GM19099 (cell line): ENCODE measurements around the gene CALCOCO1.

Experiments used
- POLR2A ChIP-seq: IDR thresholded peaks from 3 replicates; pipeline ENCODE4 v1.6.1; 2011; ENCODE audit warnings: low read depth; ENCODE audit not compliant: insufficient read length; ENCODE audit errors: extremely low read depth

CALCOCO1 gene

GRCh38 chr12:53756300-53757100 is 29.2 kb upstream of the CALCOCO1 start:
- TF ChIP-seq POLR2A: no peak

GRCh38 chr12:53755893-53756292 is 28.6 kb upstream of the CALCOCO1 start:
- TF ChIP-seq POLR2A: no peak

GRCh38 chr12:53755451-53755891 is 28.2 kb upstream of the CALCOCO1 start:
- no peak for TF ChIP-seq POLR2A

GRCh38 chr12:53754633-53755264 is 27.5 kb upstream of the CALCOCO1 start:
- TF ChIP-seq POLR2A: no peak

GRCh38 chr12:53754188-53754585 is 26.9 kb upstream of the CALCOCO1 start:
- peak; percentile 21 for TF ChIP-seq POLR2A

- no peak for TF ChIP-seq POLR2A
Measured at GRCh38 chr12:53752621-53753020, 25.4 kb upstream of the CALCOCO1 start.

GRCh38 chr12:53752192-53752601 is 24.9 kb upstream of the CALCOCO1 start:
- TF ChIP-seq POLR2A: no peak

GRCh38 chr12:53751336-53752191 is 24.3 kb upstream of the CALCOCO1 start, which contains the start of gene CISTR:
CISTR (minus strand) TSS chr12:53751979.
- peak; percentile 49 for TF ChIP-seq POLR2A

- TF ChIP-seq POLR2A: no peak
Measured at GRCh38 chr12:53750812-53751335, 23.6 kb upstream of the CALCOCO1 start.

- no peak for TF ChIP-seq POLR2A
Measured at GRCh38 chr12:53749986-53750811, 22.9 kb upstream of the CALCOCO1 start.

- TF ChIP-seq POLR2A: no peak
Measured at GRCh38 chr12:53748072-53748840, 21.0 kb upstream of the CALCOCO1 start.

GRCh38 chr12:53747095-53747494 is 19.8 kb upstream of the CALCOCO1 start:
- no peak for TF ChIP-seq POLR2A

- no peak for TF ChIP-seq POLR2A
Measured at GRCh38 chr12:53746592-53747092, 19.4 kb upstream of the CALCOCO1 start.
